ENCODE data around the gene GPHB5.
"Not testable (repeated sequence)": the region's sequence is repeated elsewhere in the genome, so short reads cannot be mapped to it uniquely, and the experiment has no call there.

GPHB5 gene

GRCh38 chr14:63292805-63293204 lies 25.9 kb downstream of the GPHB5 start:
- DNase-seq: no peak

- DNase-seq: no peak
Observed at GRCh38 chr14:63290741-63291430, 27.8 kb downstream of the GPHB5 start.

DNA sequence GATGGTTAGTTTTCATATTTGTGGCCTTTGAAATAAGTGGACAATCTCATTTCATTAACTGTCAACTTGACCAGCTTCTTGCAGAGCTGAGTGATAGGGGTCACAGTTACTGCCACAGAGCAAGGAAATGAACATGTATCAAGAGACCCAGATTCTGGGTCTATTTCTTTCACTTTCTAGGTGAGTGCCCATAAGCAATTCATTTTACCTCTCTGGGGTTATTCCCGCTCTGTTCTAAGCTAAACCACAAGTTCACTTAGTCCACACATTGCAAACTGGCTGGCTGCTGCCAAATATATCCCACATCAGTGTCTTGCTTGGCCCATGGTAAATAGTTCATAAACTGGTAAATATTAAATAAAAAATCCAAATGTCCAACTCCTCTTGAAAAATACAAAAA lies 29.9 kb downstream of the GPHB5 start:
- DNase-seq: no peak

GRCh38 chr14:63287666-63288483 lies 30.9 kb downstream of the GPHB5 start:
- no peak for DNase-seq

DNA sequence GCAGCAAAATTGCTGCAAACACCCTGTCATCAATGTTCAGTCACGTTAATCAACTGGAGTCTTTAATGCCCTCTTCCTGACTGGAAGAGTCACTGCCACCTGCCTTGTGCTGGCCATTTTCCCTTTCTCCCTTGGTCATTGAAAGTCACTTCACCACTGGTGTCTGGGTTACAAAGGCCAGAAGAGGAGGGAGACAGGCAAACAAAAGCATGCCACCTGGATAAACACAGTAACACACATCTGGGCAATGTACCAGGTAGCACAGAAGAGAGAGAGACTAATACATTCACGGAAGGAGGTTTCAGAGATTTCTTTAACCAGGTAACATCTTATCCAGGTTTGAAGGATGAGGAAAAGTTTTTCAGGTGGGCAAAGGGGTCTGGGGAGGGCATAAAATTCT lies 32.7 kb downstream of the GPHB5 start:
- DNase-seq: no peak

DNA sequence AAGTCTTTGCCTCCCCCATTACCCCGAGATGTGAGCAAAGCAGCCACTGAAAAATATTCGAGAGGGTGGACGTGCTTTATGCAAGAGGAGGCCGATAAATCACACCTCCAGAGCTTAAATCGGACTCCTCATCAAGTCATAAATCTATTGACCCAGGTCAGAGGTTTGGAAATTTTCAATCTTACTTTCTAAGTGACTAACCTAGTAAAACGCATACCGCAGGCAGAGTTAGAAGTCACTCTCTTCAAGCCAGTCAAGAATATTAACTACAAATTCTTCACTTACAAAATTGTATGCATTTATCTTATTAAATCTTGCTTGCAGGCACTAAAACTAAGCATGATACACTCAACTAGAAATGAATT lies 34.9 kb downstream of the GPHB5 start:
- DNase-seq: peak; percentile 24

GRCh38 chr14:63282997-63283883 lies 35.5 kb downstream of the GPHB5 start:
- peak; percentile 60 for DNase-seq

- DNase-seq: not testable (repeated sequence)
Observed at GRCh38 chr14:63279933-63280332, 38.8 kb downstream of the GPHB5 start.

DNA sequence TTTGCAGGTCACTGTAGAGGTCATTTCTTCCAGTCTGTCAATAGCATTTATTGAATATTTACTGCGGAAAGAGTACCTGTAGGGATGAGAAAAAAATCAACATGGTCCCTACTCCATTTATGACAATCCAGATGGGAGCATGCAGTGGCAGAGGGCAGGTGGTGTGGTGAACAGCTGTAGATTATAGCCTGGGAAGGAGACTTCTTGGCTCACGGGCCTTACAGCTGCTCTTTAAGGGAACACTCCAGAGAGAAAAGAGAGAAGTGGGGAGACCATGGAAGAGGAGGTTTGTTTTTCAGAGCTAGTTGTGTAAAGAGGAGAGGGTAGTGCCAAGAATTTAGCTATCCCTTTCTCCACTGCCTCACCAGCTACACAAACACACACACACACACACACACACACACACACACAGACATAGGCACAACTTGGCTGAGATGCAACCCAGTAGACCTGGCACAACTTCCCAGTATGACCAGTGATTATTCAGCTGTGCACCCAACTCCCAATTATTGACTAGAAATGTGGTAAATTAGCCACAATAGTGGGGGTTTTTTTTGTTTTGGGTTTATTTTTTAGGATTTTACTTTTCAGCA lies 41.0 kb downstream of the GPHB5 start:
- DNase-seq: no peak

DNA sequence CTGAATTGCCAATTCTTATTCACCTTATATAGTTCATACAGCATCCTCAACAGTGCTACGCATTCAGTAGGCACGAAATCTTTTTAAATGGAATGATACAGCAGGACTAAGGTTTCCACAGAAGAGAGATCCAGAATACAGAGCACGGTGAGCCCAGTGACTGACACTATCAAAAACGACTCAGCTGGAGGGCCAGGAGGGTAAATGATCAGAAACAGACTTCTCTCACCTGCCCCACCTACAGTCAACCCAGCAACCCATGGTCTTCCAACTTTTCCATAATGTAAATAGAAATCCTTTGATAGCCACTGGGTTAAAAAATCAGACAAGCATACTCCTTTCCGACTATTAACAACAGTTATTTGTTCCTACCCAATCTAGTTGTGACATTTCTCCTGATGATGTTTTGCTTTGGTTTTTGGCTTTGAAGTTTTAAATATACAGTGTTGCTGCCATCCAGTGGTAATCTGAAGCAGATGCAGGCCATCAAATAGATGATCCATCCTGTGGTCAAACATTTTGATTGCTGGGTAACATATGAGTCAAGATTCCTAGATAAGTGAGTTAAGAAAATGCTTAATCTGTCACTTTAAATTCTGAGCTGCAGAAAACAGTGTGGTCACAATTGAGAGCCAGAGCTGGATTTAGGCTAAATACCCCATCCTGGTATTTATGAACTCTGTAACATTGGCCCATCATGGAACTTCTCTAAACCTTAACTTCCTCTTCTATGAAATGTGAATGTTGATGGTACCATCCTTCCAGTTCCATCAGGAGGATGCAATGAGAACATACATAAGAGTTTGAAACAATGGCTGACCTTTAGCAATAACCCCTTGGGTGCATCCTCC lies 42.0 kb downstream of the GPHB5 start:
- DNase-seq: peak; percentile 55

- DNase-seq: no peak
Observed at GRCh38 chr14:63276016-63276415, 42.7 kb downstream of the GPHB5 start.

DNA sequence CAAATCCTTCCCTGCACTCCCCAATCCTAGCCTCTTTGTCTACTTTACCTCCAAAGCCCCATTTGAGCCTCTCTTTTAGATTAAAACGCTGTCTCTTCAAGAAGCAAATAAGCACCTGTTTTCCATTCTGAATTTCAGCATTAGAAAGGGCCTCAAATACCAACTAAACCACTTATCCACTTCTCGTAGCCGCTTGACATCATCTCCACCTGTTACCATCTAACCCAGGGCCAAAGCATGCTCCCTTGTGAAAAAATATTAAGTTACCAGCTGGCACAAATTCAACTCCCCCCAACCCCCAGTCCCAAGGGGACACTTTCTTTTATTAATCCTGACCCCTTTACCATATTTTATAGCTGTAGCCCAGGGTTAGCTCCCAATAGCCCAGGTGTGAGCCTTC lies 43.1 kb downstream of the GPHB5 start:
- DNase-seq: no peak

DNA sequence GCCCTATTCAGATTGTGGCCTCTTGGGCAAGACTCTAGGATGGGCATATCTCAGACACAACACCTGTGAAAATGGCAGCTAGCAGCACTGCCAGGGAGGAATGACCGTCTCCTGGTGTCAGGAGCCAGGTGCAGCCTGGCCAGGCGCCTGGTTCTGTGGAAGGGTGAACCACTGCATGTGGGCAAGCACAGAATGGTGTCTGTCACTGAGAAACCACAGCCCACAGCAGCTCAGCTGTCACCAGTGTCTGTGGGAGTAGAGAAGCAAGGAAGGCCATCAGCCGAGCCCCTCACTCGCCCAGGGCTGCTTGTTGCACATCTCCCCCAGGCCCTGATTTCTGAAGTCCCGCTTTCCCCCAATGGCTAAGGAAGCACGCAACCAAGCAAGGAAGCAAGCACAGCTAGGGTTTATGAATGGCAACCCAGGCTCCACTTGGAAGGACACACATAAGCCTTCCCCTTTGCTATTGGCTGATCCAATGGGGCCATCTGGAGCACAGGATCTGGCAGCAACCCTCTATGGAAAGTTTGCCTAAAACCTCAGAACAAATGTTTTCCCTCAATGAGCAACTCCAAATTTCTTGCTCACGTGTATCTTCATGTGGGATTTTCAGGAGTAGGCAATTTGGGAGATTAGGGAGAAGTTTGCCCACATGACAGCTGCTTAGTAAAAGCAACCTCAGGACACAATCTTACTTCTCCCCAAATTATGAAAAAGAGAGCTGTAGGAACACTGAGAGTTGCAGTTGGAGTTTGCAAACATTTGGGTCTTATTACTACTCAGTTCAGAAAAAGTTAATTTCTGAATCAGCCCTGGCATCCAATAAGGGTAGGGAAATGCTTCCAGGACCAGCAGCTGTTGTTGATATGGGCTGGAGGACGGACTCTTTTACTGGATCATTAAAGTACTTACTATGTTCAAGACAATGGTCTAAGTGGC lies 44.7 kb downstream of the GPHB5 start:
- no peak for DNase-seq

- no peak for DNase-seq
Observed at GRCh38 chr14:63273129-63273528, 45.6 kb downstream of the GPHB5 start.

- no peak for DNase-seq
Observed at GRCh38 chr14:63269561-63270225, 49.0 kb downstream of the GPHB5 start.

GRCh38 chr14:63268771-63269170 lies 50.0 kb downstream of the GPHB5 start:
- no peak for DNase-seq

GRCh38 chr14:63267171-63267570 lies 51.6 kb downstream of the GPHB5 start:
- no peak for DNase-seq

DNA sequence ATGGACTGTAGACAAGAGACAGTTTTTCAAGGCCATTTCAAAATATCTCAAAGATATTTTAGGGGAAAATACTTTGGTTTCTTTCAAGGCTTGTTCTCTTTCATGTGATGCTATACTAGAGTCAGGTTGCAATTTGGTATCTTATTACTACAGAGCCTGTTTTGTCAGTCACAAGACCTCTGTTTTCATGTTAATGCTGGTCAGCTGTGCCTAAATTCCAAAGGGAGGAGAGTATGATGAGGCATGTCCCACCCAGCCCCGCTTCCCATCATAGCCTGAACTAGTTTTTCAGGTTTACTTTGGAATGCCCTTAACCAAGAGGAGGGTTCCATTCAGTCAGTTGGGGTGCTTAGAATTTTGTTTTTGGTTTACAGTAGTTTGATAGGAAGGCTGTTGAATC lies 52.6 kb downstream of the GPHB5 start:
- DNase-seq: no peak
